Retinal pigment epithelial cell (primary cell): Measurements from ENCODE around the gene CHRND.

ENCODE experiments used
- DNase-seq: peaks from one replicate; pipeline ENCODE4 v3.0.0-alpha.2; 2010; ENCODE audit warnings: low read depth
- H3K4me3 ChIP-seq: 2 replicates; pipeline ENCODE4 v1.5.1; 2011; ENCODE audit warnings: mild to moderate bottlenecking, low read length, control low read depth, moderate library complexity
- CTCF ChIP-seq: conservative IDR thresholded peaks from 2 replicates; pipeline ENCODE4 v1.5.1; 2011; ENCODE audit warnings: low read depth, low read length, control low read depth, inconsistent platforms

CHRND gene

GRCh38 chr2:232533944-232534710 is 8.2 kb downstream of the CHRND start:
- TF ChIP-seq CTCF = no peak
- DNase-seq = no peak
- H3K4me3 ChIP-seq = no peak overlapping the region

- no peak overlapping the region for H3K4me3 ChIP-seq
- DNase-seq = no peak
- TF ChIP-seq CTCF = no peak
Observed at GRCh38 chr2:232534940-232535651, 9.1 kb downstream of the CHRND start.

- H3K4me3 ChIP-seq = no peak overlapping the region
- TF ChIP-seq CTCF = no peak
- DNase-seq = no peak
Observed at GRCh38 chr2:232535761-232536530, 10.0 kb downstream of the CHRND start.

GRCh38 chr2:232537079-232537478 is 11.1 kb downstream of the CHRND start:
- peak; percentile 54 for TF ChIP-seq CTCF
- no peak for DNase-seq
- no peak overlapping the region for H3K4me3 ChIP-seq

- no peak for TF ChIP-seq CTCF
- H3K4me3 ChIP-seq = no peak overlapping the region
- DNase-seq = no peak
Observed at GRCh38 chr2:232537499-232537898, 11.5 kb downstream of the CHRND start.

GRCh38 chr2:232538671-232539070 is 12.7 kb downstream of the CHRND start:
- no peak for TF ChIP-seq CTCF
- no peak overlapping the region for H3K4me3 ChIP-seq
- no peak for DNase-seq
